Ovary (tissue), 9 donors: Measurements from ENCODE around the gene SERPINH1. TPM values are rescaled to one million over a fixed set of nuclear protein-coding genes. Genes with fewer than 3 reads are reported as not detected.
A peak's percentile ranks its signal among the peaks of the same experiment; 100 is the strongest.

ENCODE experiments used
- DNase-seq, 5 donors: peaks; one replicate each; pipeline ENCODE4 v3.0.0-alpha.2; 2019 to 2020
- H3K27ac ChIP-seq, 2 donors: fragments of 200-600 bp; one replicate each; pipeline versions ENCODE4 v1.5.1 to v1.8.0; 2019 to 2022
- H3K27me3 ChIP-seq: fragments of 200-600 bp; one replicate; pipeline ENCODE4 v1.8.0; 2022
- H3K36me3 ChIP-seq: fragments of 200-600 bp; sonication (generic); one replicate; pipeline ENCODE4 v1.5.1; 2019
- H3K4me1 ChIP-seq: one replicate; pipeline ENCODE4 v1.8.1; 2013; ENCODE audit warnings: mild to moderate bottlenecking, moderate library complexity; ENCODE audit not compliant: insufficient read depth
- H3K4me3 ChIP-seq: fragments of 200-600 bp; sonication (generic); one replicate; pipeline ENCODE4 v1.5.1; 2017
- H3K9me3 ChIP-seq, 2 donors: fragments of 200-600 bp in 1 of 2; sonication (generic) in 1 of 2; one replicate each; pipeline versions ENCODE4 v1.5.1 to v1.8.1; 2013 to 2019; ENCODE audit warnings: mild to moderate bottlenecking in 1 of 2, moderate library complexity in 1 of 2
- EP300 ChIP-seq: sonication (generic); formaldehyde crosslinking; IDR thresholded peaks from one replicate; pipeline ENCODE4 v1.6.1; 2017; ENCODE audit warnings: antibody characterized with exemption
- POLR2A ChIP-seq: fragments of 450-650 bp; IDR thresholded peaks from one replicate; pipeline ENCODE4 v1.6.1; 2017; ENCODE audit warnings: antibody characterized with exemption, mild to moderate bottlenecking, moderate library complexity
- WGBS, 3 donors: extraction: QIAGEN DNeasy Blood & Tissue Kit in 1 of 3; methylation state at CpG; one replicate each; pipeline versions ENCODE4 v1.1.5 to v1.1.7; 2013 to 2017; 5-methylcytosine and 5-hydroxymethylcytosine counted together
- intact Hi-C, 4 donors: fragments of 100-400 bp; cut with DNase I; formaldehyde crosslinking; loops; one replicate each; pipeline versions ENCODE4 v1.11.0 to v1.15.1; 2022 to 2023
- polyA plus RNA-seq, 2 donors: library from polyadenylated mRNA; stranded (reverse); fragments of 200-250 nt in 1 of 2; fragments of 350-450 nt in 1 of 2; fragmentation: Illumina TruSeq in 1 of 2; extraction: RNeasy Lipid Tissue Mini Kit (QIAGEN cat#74804) in 1 of 2; gene quantifications; one replicate each; pipeline ENCODE4 v1.2.3, GENCODE V29; 2013 to 2014
- total RNA-seq, 7 donors: library from RNA; depleted of rRNA in 2 of 7; stranded (reverse); fragments of >200 nt in 2 of 7; fragmentation: NEBNext Ultra II Directional in 3 of 7; extraction: Animal tissue kit (Norgen Biotek cat#: 25700) in 3 of 7; gene quantifications; one replicate each; pipeline versions ENCODE4 v1.1.0 to v1.2.4, GENCODE V29; 2016 to 2023
- TF ChIP-seq, protein P1 (sequence below), 3 donors: fragments of 450-650 bp in 2 of 3; fragments of 200-600 bp in 1 of 3; IDR thresholded peaks; one replicate each; pipeline versions ENCODE4 v1.5.1 to v1.8.0; 2016 to 2022; ENCODE audit warnings: antibody characterized with exemption in 3 of 3, mild to moderate bottlenecking in 1 of 3
- donor health status: DM: no; HTN: no; CAD: no; lungs with moderate emphysema.
- donor health status: DM: no; HTN: no; CAD: no.
- donor health status: Bipolar disorder and iron deficiency.
- donor health status: DM: yes; HTN: yes; CAD: no.
- donor health status: DM: no; HTN: no; CAD: no.
- donor health status: DM: yes; HTN: yes; CAD: no.

The SERPINH1 gene
- total and polyA plus RNA-seq, 9 donors = 122 to 289 (median 183) TPM

DNA sequence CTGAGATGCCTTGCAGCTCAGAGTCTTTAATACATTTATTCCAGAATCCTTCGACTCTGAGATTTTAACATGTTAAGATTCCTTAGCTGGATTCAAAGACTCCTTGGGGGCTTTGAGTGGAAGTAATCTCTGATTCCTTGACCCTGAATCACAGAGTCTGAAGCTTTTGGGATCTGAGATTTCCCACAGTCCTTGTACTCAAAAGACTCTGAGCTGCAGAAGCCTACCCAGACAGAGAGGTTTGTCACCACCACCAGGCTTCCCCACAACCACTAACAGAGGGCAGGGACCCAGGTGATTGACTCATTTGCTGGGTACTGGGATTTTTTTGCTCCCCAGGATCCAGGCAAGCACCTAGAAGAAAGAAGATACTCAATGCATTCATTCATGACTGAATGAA lies 1.4 kb upstream of the SERPINH1 start:
- no peak for TF ChIP-seq EP300
- no peak for TF ChIP-seq POLR2A
- no peak overlapping the region for H3K4me3 ChIP-seq
- H3K27me3 ChIP-seq = no peaks in the 10 kb centered on the region
- DNase-seq = no peak
- H3K27ac ChIP-seq = peak overlapping the region; percentile 98 to 100
- peaks cover 31% of the 10 kb centered on the region for H3K4me1 ChIP-seq
- intact Hi-C loops = no loop called here
- no peaks in the 10 kb centered on the region for H3K36me3 ChIP-seq
- 8 to 35% (median 20%) methylated on average over 1 of the region's 1 CpG for WGBS, 3 donors
- H3K9me3 ChIP-seq = no peaks in the 10 kb centered on the region

GRCh38 chr11:75561426-75562047 lies 516 bp upstream of the SERPINH1 start:
- WGBS, 3 donors = 13 to 17% (median 13%) methylated on average over 19 to 21 of the region's 21 CpGs
- intact Hi-C loops = no loop called here
- peaks cover 37% of the 10 kb centered on the region for H3K4me1 ChIP-seq

GRCh38 chr11:75562836-75563484 lies 907 bp downstream of the SERPINH1 start:
- H3K27me3 ChIP-seq = no peaks in the 10 kb centered on the region
- 0 to 1% (median 0%) methylated on average over 16 of the region's 16 CpGs for WGBS, 3 donors

More at GRCh38 chr11:75561426-75562047, 516 bp upstream of the SERPINH1 start:
- DNase-seq = no peak
- Histone ChIP-seq H3K27me3 (no peaks in the 10 kb centered on the region), H3K4me3 (peak overlapping the region; percentile 88), H3K9me3 (no peaks in the 10 kb centered on the region), H3K36me3 (no peaks in the 10 kb centered on the region), H3K27ac (peak overlapping the region; percentile 98 to 100)
- no peak for TF ChIP-seq EP300
- no peak for TF ChIP-seq POLR2A
- TF ChIP-seq, protein P1, sequence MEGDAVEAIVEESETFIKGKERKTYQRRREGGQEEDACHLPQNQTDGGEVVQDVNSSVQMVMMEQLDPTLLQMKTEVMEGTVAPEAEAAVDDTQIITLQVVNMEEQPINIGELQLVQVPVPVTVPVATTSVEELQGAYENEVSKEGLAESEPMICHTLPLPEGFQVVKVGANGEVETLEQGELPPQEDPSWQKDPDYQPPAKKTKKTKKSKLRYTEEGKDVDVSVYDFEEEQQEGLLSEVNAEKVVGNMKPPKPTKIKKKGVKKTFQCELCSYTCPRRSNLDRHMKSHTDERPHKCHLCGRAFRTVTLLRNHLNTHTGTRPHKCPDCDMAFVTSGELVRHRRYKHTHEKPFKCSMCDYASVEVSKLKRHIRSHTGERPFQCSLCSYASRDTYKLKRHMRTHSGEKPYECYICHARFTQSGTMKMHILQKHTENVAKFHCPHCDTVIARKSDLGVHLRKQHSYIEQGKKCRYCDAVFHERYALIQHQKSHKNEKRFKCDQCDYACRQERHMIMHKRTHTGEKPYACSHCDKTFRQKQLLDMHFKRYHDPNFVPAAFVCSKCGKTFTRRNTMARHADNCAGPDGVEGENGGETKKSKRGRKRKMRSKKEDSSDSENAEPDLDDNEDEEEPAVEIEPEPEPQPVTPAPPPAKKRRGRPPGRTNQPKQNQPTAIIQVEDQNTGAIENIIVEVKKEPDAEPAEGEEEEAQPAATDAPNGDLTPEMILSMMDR (IDR thresholded peaks at IDR 0.05) = no peak

GRCh38 chr11:75563501-75563977 lies 1.5 kb downstream of the SERPINH1 start:
- Histone ChIP-seq H3K27ac (peak overlapping the region; percentile 98 to 100), H3K27me3 (no peaks in the 10 kb centered on the region), H3K36me3 (no peaks in the 10 kb centered on the region), H3K4me1 (peaks cover 34% of the 10 kb centered on the region), H3K9me3 (no peaks in the 10 kb centered on the region), H3K4me3 (peak overlapping the region; percentile 88)
- TF ChIP-seq POLR2A (no peak), EP300 (no peak)
- TF ChIP-seq, protein P1 (IDR thresholded peaks at IDR 0.05) = no peak
- intact Hi-C loops = no loop called here
- no peak for DNase-seq
- 5 to 7% (median 6%) methylated on average over 5 of the region's 5 CpGs for WGBS, 3 donors

More at GRCh38 chr11:75562836-75563484, 907 bp downstream of the SERPINH1 start:
- TF ChIP-seq, protein P1 (IDR thresholded peaks at IDR 0.05) = no peak
- TF ChIP-seq EP300 (no peak), POLR2A (no peak)
- Histone ChIP-seq H3K36me3 (no peaks in the 10 kb centered on the region), H3K27ac (peak overlapping the region; percentile 98 to 100), H3K9me3 (no peaks in the 10 kb centered on the region), H3K4me1 (peaks cover 34% of the 10 kb centered on the region), H3K4me3 (peak overlapping the region; percentile 88)
- intact Hi-C loops = no loop called here
- DNase-seq = peak in 2 of 5 donors; percentile 44 to 47
